ENCODE data around the gene SDF4. TPM values are rescaled to one million over a fixed set of nuclear protein-coding genes. Genes with fewer than 3 reads are reported as not detected.

SDF4 gene
- total and polyA plus RNA-seq, 11 donors: 102 to 212 (median 120) TPM

DNA sequence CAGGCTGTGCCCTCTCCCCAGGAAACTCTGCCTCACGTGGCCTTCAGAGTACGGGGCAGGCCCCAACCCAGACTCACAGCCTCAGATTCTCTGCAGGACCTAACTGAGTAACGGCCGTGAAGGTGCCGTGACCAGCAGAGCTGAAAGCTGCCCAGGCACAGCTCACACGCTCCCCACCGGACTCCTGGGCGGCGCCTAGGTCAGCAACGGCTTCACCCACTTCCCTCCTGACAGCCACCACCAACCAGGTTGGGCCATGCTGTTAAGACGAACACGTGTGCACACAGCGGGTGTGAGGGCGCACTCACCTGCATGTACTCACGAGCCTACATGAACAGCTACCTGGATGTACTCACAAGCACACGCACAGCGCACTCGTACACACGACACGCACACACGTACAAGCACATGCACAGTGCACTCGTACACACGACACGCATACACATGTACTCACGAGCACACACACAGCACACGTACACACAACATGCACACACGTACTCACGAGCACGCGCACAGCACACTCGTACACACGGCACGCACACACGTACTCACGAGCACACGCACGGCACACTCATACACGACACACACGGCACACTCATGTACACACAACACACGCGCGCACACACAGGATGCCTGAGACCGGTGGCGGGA is 9.1 kb downstream of the SDF4 start:
- Histone ChIP-seq H3K27me3 (no peaks in the 10 kb centered on the region), H3K36me3 (peaks cover 0 to 96% (median 84%) of the 10 kb centered on the region in 9 donors), H3K27ac (no peak overlapping the region), H3K4me3 (no peak overlapping the region), H3K9me3 (no peaks in the 10 kb centered on the region), H3K4me1 (peaks cover 0 to 21% (median 0%) of the 10 kb centered on the region in 12 donors)
- TF ChIP-seq, protein P1, sequence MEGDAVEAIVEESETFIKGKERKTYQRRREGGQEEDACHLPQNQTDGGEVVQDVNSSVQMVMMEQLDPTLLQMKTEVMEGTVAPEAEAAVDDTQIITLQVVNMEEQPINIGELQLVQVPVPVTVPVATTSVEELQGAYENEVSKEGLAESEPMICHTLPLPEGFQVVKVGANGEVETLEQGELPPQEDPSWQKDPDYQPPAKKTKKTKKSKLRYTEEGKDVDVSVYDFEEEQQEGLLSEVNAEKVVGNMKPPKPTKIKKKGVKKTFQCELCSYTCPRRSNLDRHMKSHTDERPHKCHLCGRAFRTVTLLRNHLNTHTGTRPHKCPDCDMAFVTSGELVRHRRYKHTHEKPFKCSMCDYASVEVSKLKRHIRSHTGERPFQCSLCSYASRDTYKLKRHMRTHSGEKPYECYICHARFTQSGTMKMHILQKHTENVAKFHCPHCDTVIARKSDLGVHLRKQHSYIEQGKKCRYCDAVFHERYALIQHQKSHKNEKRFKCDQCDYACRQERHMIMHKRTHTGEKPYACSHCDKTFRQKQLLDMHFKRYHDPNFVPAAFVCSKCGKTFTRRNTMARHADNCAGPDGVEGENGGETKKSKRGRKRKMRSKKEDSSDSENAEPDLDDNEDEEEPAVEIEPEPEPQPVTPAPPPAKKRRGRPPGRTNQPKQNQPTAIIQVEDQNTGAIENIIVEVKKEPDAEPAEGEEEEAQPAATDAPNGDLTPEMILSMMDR (IDR thresholded peaks at IDR 0.05): no peak
- no peak for TF ChIP-seq POLR2A (IDR thresholded peaks at IDR 0.05)
- intact Hi-C loops (cut with DNase I): loop anchor here in 1 of 10 donors (10.0 kb wide), 1 partner anchor 98 kb away; no protein-coding TSS in a partner anchor
- DNase-seq (no peak), ATAC-seq (no peak)
- 92 to 96% (median 93%) methylated on average over 39 to 44 of the region's 44 CpGs for WGBS, 4 donors

DNA sequence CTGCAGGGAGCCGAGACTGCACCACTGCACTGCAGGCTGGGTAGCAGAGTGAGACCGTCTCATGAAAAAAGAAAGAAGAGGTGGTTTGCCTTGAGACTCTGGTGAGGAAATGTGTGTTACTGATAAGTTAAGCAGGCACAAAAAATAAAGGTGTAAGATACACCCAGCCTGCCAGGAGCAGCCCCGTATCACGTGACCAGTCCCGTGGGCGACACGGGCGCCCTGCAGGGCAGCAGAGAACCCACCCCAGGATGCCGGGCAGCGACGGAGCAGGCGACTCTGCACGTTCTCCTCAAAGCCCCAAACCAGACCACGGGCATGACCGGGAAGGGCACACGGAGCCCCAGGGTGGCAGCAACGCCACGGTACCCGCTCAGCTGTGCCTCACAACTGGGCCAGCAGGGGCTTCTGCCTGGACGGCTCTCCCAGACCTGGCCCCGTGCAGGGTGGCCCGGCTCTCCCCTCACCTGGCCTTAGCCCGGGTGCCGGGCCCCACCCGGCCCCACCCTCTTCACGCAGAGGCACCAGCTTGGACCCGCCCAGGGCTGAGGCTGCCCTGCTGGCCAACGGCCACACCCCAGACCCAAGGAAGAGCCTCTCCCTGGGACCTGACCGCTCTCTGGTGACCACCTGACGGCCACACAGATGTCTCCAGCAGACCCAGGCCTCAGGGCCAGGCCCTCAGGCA is 9.8 kb downstream of the SDF4 start:
- TF ChIP-seq, protein P1 (IDR thresholded peaks at IDR 0.05): no peak
- TF ChIP-seq POLR2A (IDR thresholded peaks at IDR 0.05): no peak
- Histone ChIP-seq H3K4me3 (no peak overlapping the region), H3K9me3 (no peaks in the 10 kb centered on the region), H3K36me3 (peaks cover 0 to 96% (median 84%) of the 10 kb centered on the region in 9 donors), H3K27ac (no peak overlapping the region), H3K27me3 (no peaks in the 10 kb centered on the region), H3K4me1 (peaks cover 0 to 22% (median 0%) of the 10 kb centered on the region in 12 donors)
- DNase-seq (no peak), ATAC-seq (no peak)
- 84 to 89% (median 86%) methylated on average over 21 to 30 of the region's 30 CpGs for WGBS, 4 donors
- intact Hi-C loops (cut with DNase I): loop anchor here in 1 of 10 donors (10.0 kb wide), 1 partner anchor 97 kb away; no protein-coding TSS in a partner anchor

DNA sequence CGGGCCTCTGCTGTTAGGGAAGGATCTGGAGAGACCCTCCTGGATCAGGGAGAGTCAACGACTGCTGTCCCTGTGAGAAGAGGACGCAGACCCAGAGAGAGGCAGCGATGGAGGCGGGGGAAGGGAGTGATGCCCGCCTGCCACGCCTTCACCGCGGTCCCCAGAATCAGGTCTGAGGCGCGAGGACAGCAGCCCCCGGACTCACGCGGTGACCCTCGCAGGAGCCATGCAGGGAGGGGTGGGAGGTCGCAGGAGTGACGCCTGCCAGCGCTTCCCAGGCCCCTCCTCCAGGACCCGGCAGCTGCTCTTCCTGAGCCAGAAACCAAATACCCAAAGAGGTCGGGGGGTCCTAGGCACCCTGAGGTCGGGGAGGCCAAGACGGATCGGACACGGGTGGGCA is 11.6 kb downstream of the SDF4 start:
- H3K36me3 ChIP-seq: peaks cover 0 to 94% (median 79%) of the 10 kb centered on the region in 9 donors
- 86 to 90% (median 88%) methylated on average over 20 to 24 of the region's 24 CpGs for WGBS, 4 donors
- ATAC-seq (no peak), DNase-seq (no peak)
- peaks cover 0 to 26% (median 13%) of the 10 kb centered on the region in 12 donors for H3K4me1 ChIP-seq
- no peak overlapping the region for H3K4me3 ChIP-seq
- H3K9me3 ChIP-seq: no peaks in the 10 kb centered on the region
- TF ChIP-seq, protein P1 (IDR thresholded peaks at IDR 0.05): no peak
- TF ChIP-seq POLR2A (IDR thresholded peaks at IDR 0.05): no peak
- no peaks in the 10 kb centered on the region for H3K27me3 ChIP-seq
- no peak overlapping the region for H3K27ac ChIP-seq
- intact Hi-C loops (cut with DNase I): loop anchor here in 1 of 10 donors (10.0 kb wide), 1 partner anchor 95 kb away; no protein-coding TSS in a partner anchor

DNA sequence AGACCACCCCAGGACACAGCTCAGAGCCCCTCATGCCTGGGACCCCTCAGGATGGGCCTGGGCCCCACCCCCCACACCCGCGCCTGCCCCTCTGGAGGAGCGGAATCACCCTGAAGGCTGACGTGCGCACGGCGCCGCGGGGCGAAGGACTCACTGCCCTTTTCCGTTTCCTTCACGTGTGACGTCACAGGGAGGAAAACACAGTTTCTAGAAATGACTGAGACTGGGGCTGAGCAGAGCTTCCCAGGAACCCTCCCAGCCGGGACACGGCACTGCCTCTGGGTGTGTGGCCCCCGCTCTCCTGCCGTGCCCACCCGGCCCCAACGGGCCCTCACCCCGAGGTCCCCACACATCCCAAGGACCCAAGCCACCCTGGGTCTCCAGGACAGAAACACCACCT is 12.5 kb downstream of the SDF4 start:
- peaks cover 0 to 31% (median 17%) of the 10 kb centered on the region in 12 donors for H3K4me1 ChIP-seq
- no peaks in the 10 kb centered on the region for H3K27me3 ChIP-seq
- intact Hi-C loops (cut with DNase I): no loop called here
- H3K4me3 ChIP-seq: no peak overlapping the region
- ATAC-seq: peak in 1 of 4 donors; percentile 19
- DNase-seq: no peak
- H3K9me3 ChIP-seq: no peaks in the 10 kb centered on the region
- 90 to 94% (median 92%) methylated on average over 17 to 20 of the region's 20 CpGs for WGBS, 4 donors
- TF ChIP-seq, protein P1 (IDR thresholded peaks at IDR 0.05): no peak
- TF ChIP-seq POLR2A (IDR thresholded peaks at IDR 0.05): no peak
- peaks cover 0 to 86% (median 71%) of the 10 kb centered on the region in 9 donors for H3K36me3 ChIP-seq
- H3K27ac ChIP-seq: peak overlapping the region in 5 of 12 donors; percentile 49 to 86 (median 79)

Data from heart left ventricle (tissue), 16 donors.